Measurements from ENCODE around the gene PACS2.
"Not testable (repeated sequence)": the region's sequence is repeated elsewhere in the genome, so short reads cannot be mapped to it uniquely, and the experiment has no call there.

Gene PACS2

GRCh38 chr14:105301103-105301914, 13.2 kb upstream of the PACS2 start:
- Histone ChIP-seq H3K4me3 (ENCODE audit: insufficient read depth, low read depth, low read length, poor library complexity, severe bottlenecking) (peak overlapping the region; percentile 64), H3K27ac (ENCODE audit: insufficient read depth, low read length, poor library complexity, severe bottlenecking) (peak overlapping the region; percentile 85), H3K27me3 (replicated peaks; ENCODE audit: control insufficient read depth, insufficient read depth, low read length, poor library complexity, severe bottlenecking) (no peaks in the 10 kb centered on the region), H3K4me1 (ENCODE audit: control insufficient read depth, insufficient read depth, low read length, poor library complexity, severe bottlenecking) (peaks cover 14% of the 10 kb centered on the region), H3K9me3 (ENCODE audit: control insufficient read depth, low read length) (no peaks in the 10 kb centered on the region), H3K36me3 (ENCODE audit: control insufficient read depth, insufficient read depth, low read length) (no peaks in the 10 kb centered on the region)
- peak; percentile 95 to 98 (median 97) for DNase-seq

DNA sequence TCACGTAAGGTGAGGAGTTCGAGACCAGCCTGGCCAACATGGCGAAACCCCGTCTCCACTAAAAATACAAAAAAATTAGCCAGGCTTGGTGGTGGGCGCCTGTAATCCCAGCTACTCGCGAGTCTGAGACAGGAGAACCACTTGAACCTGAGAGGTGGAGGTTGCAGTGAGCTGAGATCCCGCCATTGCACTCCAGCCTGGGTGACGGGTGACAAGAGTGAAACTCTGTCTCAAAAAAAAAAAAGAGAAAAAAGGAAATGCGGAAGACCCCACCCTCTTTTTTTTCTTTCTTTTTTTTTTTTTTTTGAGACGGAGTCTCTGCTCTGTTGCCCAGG, 12.7 kb upstream of the PACS2 start:
- not testable (repeated sequence) for H3K9me3 ChIP-seq (ENCODE audit: control insufficient read depth, low read length); H3K4me3 ChIP-seq (ENCODE audit: insufficient read depth, low read depth, low read length, poor library complexity, severe bottlenecking); H3K36me3 ChIP-seq (ENCODE audit: control insufficient read depth, insufficient read depth, low read length); DNase-seq; H3K27me3 ChIP-seq (replicated peaks; ENCODE audit: control insufficient read depth, insufficient read depth, low read length, poor library complexity, severe bottlenecking)
- H3K4me1 ChIP-seq (ENCODE audit: control insufficient read depth, insufficient read depth, low read length, poor library complexity, severe bottlenecking) = peaks cover 14% of the 10 kb centered on the region
- H3K27ac ChIP-seq (ENCODE audit: insufficient read depth, low read length, poor library complexity, severe bottlenecking) = peak overlapping the region; percentile 85

- peaks cover 14% of the 10 kb centered on the region for H3K4me1 ChIP-seq (ENCODE audit: control insufficient read depth, insufficient read depth, low read length, poor library complexity, severe bottlenecking)
- no peak for DNase-seq
Observed at GRCh38 chr14:105303949-105304348, 10.6 kb upstream of the PACS2 start.

DNA sequence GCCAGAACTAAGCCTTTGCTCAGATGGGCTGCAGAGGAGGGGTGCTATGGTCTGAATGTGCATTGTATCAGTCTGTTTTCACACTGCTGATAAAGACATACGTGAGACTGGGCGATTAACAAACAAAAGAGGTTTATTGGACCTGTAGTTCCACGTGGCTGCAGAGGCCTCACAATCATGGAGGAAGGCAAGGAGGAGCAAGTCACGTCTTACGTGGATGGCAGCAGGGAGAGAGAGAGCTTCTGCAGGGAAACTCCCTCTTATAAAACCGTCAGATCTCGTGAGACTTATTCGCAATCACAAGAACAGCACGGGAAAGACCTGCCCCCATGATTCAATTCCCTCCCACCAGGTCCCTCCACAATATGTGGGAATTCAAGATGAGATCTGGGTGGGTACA, 10.0 kb upstream of the PACS2 start:
- Histone ChIP-seq H3K4me1 (ENCODE audit: control insufficient read depth, insufficient read depth, low read length, poor library complexity, severe bottlenecking) (peaks cover 10% of the 10 kb centered on the region), H3K27me3 (replicated peaks; ENCODE audit: control insufficient read depth, insufficient read depth, low read length, poor library complexity, severe bottlenecking) (no peaks in the 10 kb centered on the region), H3K4me3 (ENCODE audit: insufficient read depth, low read depth, low read length, poor library complexity, severe bottlenecking) (no peak overlapping the region), H3K9me3 (ENCODE audit: control insufficient read depth, low read length) (no peaks in the 10 kb centered on the region), H3K36me3 (ENCODE audit: control insufficient read depth, insufficient read depth, low read length) (no peaks in the 10 kb centered on the region), H3K27ac (ENCODE audit: insufficient read depth, low read length, poor library complexity, severe bottlenecking) (no peak overlapping the region)
- DNase-seq = no peak

More at GRCh38 chr14:105303949-105304348, 10.6 kb upstream of the PACS2 start:
- Histone ChIP-seq H3K4me3 (ENCODE audit: insufficient read depth, low read depth, low read length, poor library complexity, severe bottlenecking) (no peak overlapping the region), H3K9me3 (ENCODE audit: control insufficient read depth, low read length) (no peaks in the 10 kb centered on the region), H3K36me3 (ENCODE audit: control insufficient read depth, insufficient read depth, low read length) (no peaks in the 10 kb centered on the region), H3K27me3 (replicated peaks; ENCODE audit: control insufficient read depth, insufficient read depth, low read length, poor library complexity, severe bottlenecking) (no peaks in the 10 kb centered on the region), H3K27ac (ENCODE audit: insufficient read depth, low read length, poor library complexity, severe bottlenecking) (no peak overlapping the region)

GRCh38 chr14:105305345-105305744, 9.2 kb upstream of the PACS2 start:
- Histone ChIP-seq H3K36me3 (ENCODE audit: control insufficient read depth, insufficient read depth, low read length) (no peaks in the 10 kb centered on the region), H3K27me3 (replicated peaks; ENCODE audit: control insufficient read depth, insufficient read depth, low read length, poor library complexity, severe bottlenecking) (no peaks in the 10 kb centered on the region), H3K27ac (ENCODE audit: insufficient read depth, low read length, poor library complexity, severe bottlenecking) (no peak overlapping the region), H3K4me1 (ENCODE audit: control insufficient read depth, insufficient read depth, low read length, poor library complexity, severe bottlenecking) (peaks cover 3% of the 10 kb centered on the region), H3K9me3 (ENCODE audit: control insufficient read depth, low read length) (no peaks in the 10 kb centered on the region), H3K4me3 (ENCODE audit: insufficient read depth, low read depth, low read length, poor library complexity, severe bottlenecking) (no peak overlapping the region)
- no peak for DNase-seq

GRCh38 chr14:105305791-105306190, 8.8 kb upstream of the PACS2 start:
- Histone ChIP-seq H3K27me3 (replicated peaks; ENCODE audit: control insufficient read depth, insufficient read depth, low read length, poor library complexity, severe bottlenecking) (no peaks in the 10 kb centered on the region), H3K9me3 (ENCODE audit: control insufficient read depth, low read length) (no peaks in the 10 kb centered on the region), H3K27ac (ENCODE audit: insufficient read depth, low read length, poor library complexity, severe bottlenecking) (no peak overlapping the region), H3K4me1 (ENCODE audit: control insufficient read depth, insufficient read depth, low read length, poor library complexity, severe bottlenecking) (peaks cover 3% of the 10 kb centered on the region), H3K4me3 (ENCODE audit: insufficient read depth, low read depth, low read length, poor library complexity, severe bottlenecking) (no peak overlapping the region), H3K36me3 (ENCODE audit: control insufficient read depth, insufficient read depth, low read length) (no peaks in the 10 kb centered on the region)
- DNase-seq = no peak

- no peaks in the 10 kb centered on the region for H3K4me1 ChIP-seq (ENCODE audit: control insufficient read depth, insufficient read depth, low read length, poor library complexity, severe bottlenecking)
- H3K4me3 ChIP-seq (ENCODE audit: insufficient read depth, low read depth, low read length, poor library complexity, severe bottlenecking) = no peak overlapping the region
- no peaks in the 10 kb centered on the region for H3K36me3 ChIP-seq (ENCODE audit: control insufficient read depth, insufficient read depth, low read length)
- H3K9me3 ChIP-seq (ENCODE audit: control insufficient read depth, low read length) = no peaks in the 10 kb centered on the region
- H3K27me3 ChIP-seq (replicated peaks; ENCODE audit: control insufficient read depth, insufficient read depth, low read length, poor library complexity, severe bottlenecking) = no peaks in the 10 kb centered on the region
- no peak overlapping the region for H3K27ac ChIP-seq (ENCODE audit: insufficient read depth, low read length, poor library complexity, severe bottlenecking)
- DNase-seq = no peak
Observed at GRCh38 chr14:105307052-105307727, 7.4 kb upstream of the PACS2 start.

DNA sequence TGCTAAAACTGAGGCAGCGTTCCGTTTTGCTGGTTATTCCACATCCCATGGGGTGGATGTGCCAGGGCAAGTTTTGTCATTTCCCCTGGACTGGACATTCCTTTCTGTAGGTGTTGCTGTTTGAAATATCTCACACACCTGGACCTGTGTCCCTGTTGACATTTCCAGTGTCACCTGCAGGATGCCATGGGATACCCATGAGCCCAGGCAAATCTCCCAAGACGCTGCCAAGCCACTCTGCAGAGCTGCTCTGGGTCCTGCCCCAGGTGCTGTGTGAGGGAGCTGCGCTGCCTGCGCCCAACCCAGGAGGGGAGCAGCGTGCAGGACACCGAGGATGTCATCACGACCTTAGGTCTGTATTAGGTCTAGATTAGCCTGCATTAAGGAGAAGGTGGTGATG, 5.2 kb upstream of the PACS2 start:
- DNase-seq = no peak
- no peak overlapping the region for H3K27ac ChIP-seq (ENCODE audit: insufficient read depth, low read length, poor library complexity, severe bottlenecking)
- no peaks in the 10 kb centered on the region for H3K9me3 ChIP-seq (ENCODE audit: control insufficient read depth, low read length)
- H3K36me3 ChIP-seq (ENCODE audit: control insufficient read depth, insufficient read depth, low read length) = no peaks in the 10 kb centered on the region
- H3K4me1 ChIP-seq (ENCODE audit: control insufficient read depth, insufficient read depth, low read length, poor library complexity, severe bottlenecking) = peaks cover 6% of the 10 kb centered on the region
- no peaks in the 10 kb centered on the region for H3K27me3 ChIP-seq (replicated peaks; ENCODE audit: control insufficient read depth, insufficient read depth, low read length, poor library complexity, severe bottlenecking)
- H3K4me3 ChIP-seq (ENCODE audit: insufficient read depth, low read depth, low read length, poor library complexity, severe bottlenecking) = no peak overlapping the region

DNA sequence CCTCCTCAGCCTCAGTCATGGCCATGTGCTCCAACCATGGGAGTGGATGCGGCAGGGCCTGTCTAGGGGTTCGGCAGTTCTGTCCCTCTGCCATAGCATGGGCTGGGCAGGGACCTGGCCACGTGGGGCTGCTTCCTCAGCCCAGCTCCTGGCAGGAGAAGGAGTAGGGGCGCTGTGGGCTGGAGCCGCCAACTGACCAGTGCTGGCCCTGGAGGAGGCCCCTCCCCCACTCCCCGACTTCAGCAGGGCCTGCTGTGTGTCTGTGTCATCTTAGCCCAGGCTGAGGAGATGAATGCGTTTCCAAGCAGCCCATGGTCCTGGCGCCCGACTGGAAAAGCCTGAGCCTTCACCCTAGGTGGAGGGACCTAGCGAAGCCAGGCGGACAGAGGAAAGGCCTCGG, 2.7 kb upstream of the PACS2 start:
- no peaks in the 10 kb centered on the region for H3K36me3 ChIP-seq (ENCODE audit: control insufficient read depth, insufficient read depth, low read length)
- no peaks in the 10 kb centered on the region for H3K27me3 ChIP-seq (replicated peaks; ENCODE audit: control insufficient read depth, insufficient read depth, low read length, poor library complexity, severe bottlenecking)
- peaks cover 13% of the 10 kb centered on the region for H3K4me1 ChIP-seq (ENCODE audit: control insufficient read depth, insufficient read depth, low read length, poor library complexity, severe bottlenecking)
- no peak overlapping the region for H3K4me3 ChIP-seq (ENCODE audit: insufficient read depth, low read depth, low read length, poor library complexity, severe bottlenecking)
- no peak for DNase-seq
- H3K27ac ChIP-seq (ENCODE audit: insufficient read depth, low read length, poor library complexity, severe bottlenecking) = no peak overlapping the region
- H3K9me3 ChIP-seq (ENCODE audit: control insufficient read depth, low read length) = no peaks in the 10 kb centered on the region

DNA sequence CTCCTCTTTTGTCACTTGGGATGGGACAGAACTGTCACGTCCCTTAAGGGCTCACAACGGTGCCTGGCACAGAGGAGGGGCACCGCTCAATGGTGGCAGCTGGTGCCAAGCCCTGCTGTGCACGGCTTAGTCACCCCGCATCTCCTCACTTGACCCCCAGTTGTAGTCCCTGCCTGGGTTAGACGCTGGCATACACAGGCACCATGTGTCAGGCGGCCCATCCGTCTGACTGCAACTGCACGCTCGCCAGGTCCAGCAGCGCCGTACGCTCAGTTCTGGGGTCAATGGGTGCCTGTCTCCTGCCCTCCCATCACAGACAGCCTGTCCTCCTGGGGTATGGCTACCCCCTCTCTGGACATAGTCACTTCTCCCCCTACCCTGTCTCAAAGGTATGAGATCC, 1.6 kb upstream of the PACS2 start:
- no peak overlapping the region for H3K27ac ChIP-seq (ENCODE audit: insufficient read depth, low read length, poor library complexity, severe bottlenecking)
- no peak for DNase-seq
- no peak overlapping the region for H3K4me3 ChIP-seq (ENCODE audit: insufficient read depth, low read depth, low read length, poor library complexity, severe bottlenecking)
- no peaks in the 10 kb centered on the region for H3K27me3 ChIP-seq (replicated peaks; ENCODE audit: control insufficient read depth, insufficient read depth, low read length, poor library complexity, severe bottlenecking)
- H3K4me1 ChIP-seq (ENCODE audit: control insufficient read depth, insufficient read depth, low read length, poor library complexity, severe bottlenecking) = peaks cover 13% of the 10 kb centered on the region
- H3K9me3 ChIP-seq (ENCODE audit: control insufficient read depth, low read length) = no peaks in the 10 kb centered on the region
- H3K36me3 ChIP-seq (ENCODE audit: control insufficient read depth, insufficient read depth, low read length) = no peaks in the 10 kb centered on the region
